ENCODE results near the gene PDZRN4.

The PDZRN4 gene

GRCh38 chr12:41221491-41221890, 33.4 kb downstream of the PDZRN4 start:
- DNase-seq (ENCODE audit: extremely low spot score) = no peak
- ChIA-PET POLR2A (no interaction called here), CTCF (no interaction called here)
- no peak for TF ChIP-seq SUZ12 (IDR thresholded peaks at IDR 0.05)
- no peak for TF ChIP-seq ZNF384 (IDR thresholded peaks at IDR 0.05)
- no peak for TF ChIP-seq ARNT (IDR thresholded peaks at IDR 0.05)
- no peak for TF ChIP-seq CTBP1 (IDR thresholded peaks at IDR 0.05; ENCODE audit: borderline replicate concordance)

GRCh38 chr12:41223600-41223999, 35.5 kb downstream of the PDZRN4 start:
- CTCF ChIA-PET = no interaction called here
- TF ChIP-seq LEF1 (IDR thresholded peaks at IDR 0.05; ENCODE audit: borderline replicate concordance) (no peak), FOXK2 (IDR thresholded peaks at IDR 0.05) (no peak), ELF4 (IDR thresholded peaks at IDR 0.05) (no peak), FOXM1 (IDR thresholded peaks at IDR 0.05; ENCODE audit: borderline replicate concordance) (no peak), BHLHE40 (IDR thresholded peaks at IDR 0.05; ENCODE audit: borderline replicate concordance) (no peak), HDGF (IDR thresholded peaks at IDR 0.05; ENCODE audit: borderline replicate concordance) (no peak), CTBP1 (IDR thresholded peaks at IDR 0.05; ENCODE audit: borderline replicate concordance) (no peak), ARNT (IDR thresholded peaks at IDR 0.05) (no peak), FOXA1 (IDR thresholded peaks at IDR 0.05) (no peak), L3MBTL2 (conservative IDR thresholded peaks at IDR 0.05) (no peak), TARDBP (IDR thresholded peaks at IDR 0.05) (no peak), SP1 (IDR thresholded peaks at IDR 0.05) (no peak)
- DNase-seq (ENCODE audit: extremely low spot score) = no peak
- POLR2A ChIA-PET = no interaction called here

GRCh38 chr12:41224066-41224465, 35.9 kb downstream of the PDZRN4 start:
- POLR2A ChIA-PET = interaction anchor here (0.5 kb wide), 1 partner anchor 1415 kb away, joined by 3 read pairs; no protein-coding TSS in a partner anchor
- CTCF ChIA-PET = no interaction called here
- TF ChIP-seq L3MBTL2 (conservative IDR thresholded peaks at IDR 0.05) (no peak), SP1 (IDR thresholded peaks at IDR 0.05) (no peak), ELF4 (IDR thresholded peaks at IDR 0.05) (no peak), ZNF384 (IDR thresholded peaks at IDR 0.05) (no peak), FOXA1 (IDR thresholded peaks at IDR 0.05) (no peak), BHLHE40 (IDR thresholded peaks at IDR 0.05; ENCODE audit: borderline replicate concordance) (no peak), ARNT (IDR thresholded peaks at IDR 0.05) (no peak), HDGF (IDR thresholded peaks at IDR 0.05; ENCODE audit: borderline replicate concordance) (no peak), TARDBP (IDR thresholded peaks at IDR 0.05) (no peak), SUZ12 (IDR thresholded peaks at IDR 0.05) (no peak), CTBP1 (IDR thresholded peaks at IDR 0.05; ENCODE audit: borderline replicate concordance) (no peak), LEF1 (IDR thresholded peaks at IDR 0.05; ENCODE audit: borderline replicate concordance) (no peak), FOXM1 (IDR thresholded peaks at IDR 0.05; ENCODE audit: borderline replicate concordance) (no peak), FOXK2 (IDR thresholded peaks at IDR 0.05) (no peak), NFRKB (IDR thresholded peaks at IDR 0.05) (no peak), PKNOX1 (IDR thresholded peaks at IDR 0.05) (no peak)
- no peak for DNase-seq (ENCODE audit: extremely low spot score)

- CTCF ChIA-PET = no interaction called here
- POLR2A ChIA-PET = no interaction called here
Observed at GRCh38 chr12:41225179-41225578, 37.1 kb downstream of the PDZRN4 start.

GRCh38 chr12:41228066-41228820, 40.1 kb downstream of the PDZRN4 start:
- POLR2A ChIA-PET = no interaction called here
- DNase-seq (ENCODE audit: extremely low spot score) = no peak
- CTCF ChIA-PET = no interaction called here
- no peak for TF ChIP-seq FOXM1 (IDR thresholded peaks at IDR 0.05; ENCODE audit: borderline replicate concordance)
- TF ChIP-seq PKNOX1 (IDR thresholded peaks at IDR 0.05) = no peak
- no peak for TF ChIP-seq ZNF384 (IDR thresholded peaks at IDR 0.05)
- TF ChIP-seq ARNT (IDR thresholded peaks at IDR 0.05) = no peak
- no peak for TF ChIP-seq BHLHE40 (IDR thresholded peaks at IDR 0.05; ENCODE audit: borderline replicate concordance)
- TF ChIP-seq CTBP1 (IDR thresholded peaks at IDR 0.05; ENCODE audit: borderline replicate concordance) = no peak

More at GRCh38 chr12:41225179-41225578, 37.1 kb downstream of the PDZRN4 start:
- no peak for DNase-seq (ENCODE audit: extremely low spot score)
- no peak for TF ChIP-seq NFRKB (IDR thresholded peaks at IDR 0.05)
- no peak for TF ChIP-seq SUZ12 (IDR thresholded peaks at IDR 0.05)

GRCh38 chr12:41230756-41231155, 42.6 kb downstream of the PDZRN4 start:
- no peak for DNase-seq (ENCODE audit: extremely low spot score)
- TF ChIP-seq HDGF (IDR thresholded peaks at IDR 0.05; ENCODE audit: borderline replicate concordance) (no peak), ARNT (IDR thresholded peaks at IDR 0.05) (no peak), FOXA1 (IDR thresholded peaks at IDR 0.05) (no peak), PKNOX1 (IDR thresholded peaks at IDR 0.05) (no peak)
- POLR2A ChIA-PET = no interaction called here
- CTCF ChIA-PET = no interaction called here

- ChIA-PET CTCF (no interaction called here), POLR2A (no interaction called here)
- no peak for DNase-seq (ENCODE audit: extremely low spot score)
- TF ChIP-seq CTBP1 (IDR thresholded peaks at IDR 0.05; ENCODE audit: borderline replicate concordance) (no peak), NFRKB (IDR thresholded peaks at IDR 0.05) (no peak), FOXA1 (IDR thresholded peaks at IDR 0.05) (no peak), L3MBTL2 (conservative IDR thresholded peaks at IDR 0.05) (no peak), LEF1 (IDR thresholded peaks at IDR 0.05; ENCODE audit: borderline replicate concordance) (no peak)
Observed at GRCh38 chr12:41234692-41235091, 46.6 kb downstream of the PDZRN4 start.

All from HEK293T (cell line).